Measurements from ENCODE around the gene MTARC2. TPM values are rescaled to one million over a fixed set of nuclear protein-coding genes. Genes with fewer than 3 reads are reported as not detected.

Gene MTARC2
- polyA plus RNA-seq, 2 donors = 5.0 to 6.0 TPM

DNA sequence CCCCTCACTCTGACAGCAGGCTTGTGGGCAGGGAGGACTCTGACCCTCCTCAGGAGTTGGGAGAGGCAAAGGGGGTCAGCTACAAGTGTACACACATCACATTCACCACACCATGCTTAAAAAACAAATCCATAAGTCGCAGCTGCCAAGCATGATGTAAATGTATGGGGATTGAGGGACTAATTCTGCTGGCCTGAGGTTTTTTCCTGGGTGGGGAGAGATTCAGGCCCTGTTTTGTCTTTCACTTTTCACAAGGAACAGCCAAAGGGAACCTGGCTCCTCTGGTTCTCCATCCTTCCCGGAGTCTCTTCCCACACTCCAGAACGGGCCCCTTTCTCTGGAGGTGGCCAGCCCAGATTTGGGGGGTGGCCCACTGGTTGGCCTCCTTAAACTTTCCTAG lies 1.3 kb upstream of the MTARC2 start:
- H3K27ac ChIP-seq (ENCODE audit: low read depth in 2 of 2, low read length in 1 of 2) = no peak overlapping the region
- WGBS, 2 donors = 92% methylated on average over 3 of the region's 3 CpGs
- no peaks in the 10 kb centered on the region for H3K36me3 ChIP-seq (ENCODE audit: control insufficient read depth in 2 of 2, insufficient read depth in 2 of 2, low read length in 1 of 2)
- H3K4me3 ChIP-seq (ENCODE audit: low read depth in 1 of 2, low read length in 2 of 2) = no peak overlapping the region
- H3K9me3 ChIP-seq (ENCODE audit: control insufficient read depth in 2 of 2, insufficient read depth in 1 of 2, low read depth in 1 of 2, low read length in 1 of 2) = peaks cover 0 to 1% of the 10 kb centered on the region in 2 donors
- peaks cover 0 to 4% of the 10 kb centered on the region in 2 donors for H3K4me1 ChIP-seq (ENCODE audit: control insufficient read depth in 2 of 2, insufficient read depth in 2 of 2, low read length in 1 of 2)
- H3K27me3 ChIP-seq (ENCODE audit: control insufficient read depth in 1 of 2, insufficient read depth in 2 of 2, low read length in 2 of 2) = no peaks in the 10 kb centered on the region

- Histone ChIP-seq H3K4me1 (ENCODE audit: control insufficient read depth in 2 of 2, insufficient read depth in 2 of 2, low read length in 1 of 2) (peaks cover 0 to 4% of the 10 kb centered on the region in 2 donors), H3K36me3 (ENCODE audit: control insufficient read depth in 2 of 2, insufficient read depth in 2 of 2, low read length in 1 of 2) (no peaks in the 10 kb centered on the region), H3K4me3 (ENCODE audit: low read depth in 1 of 2, low read length in 2 of 2) (peak overlapping the region; percentile 68 to 72), H3K9me3 (ENCODE audit: control insufficient read depth in 2 of 2, insufficient read depth in 1 of 2, low read depth in 1 of 2, low read length in 1 of 2) (no peaks in the 10 kb centered on the region), H3K27me3 (ENCODE audit: control insufficient read depth in 1 of 2, insufficient read depth in 2 of 2, low read length in 2 of 2) (no peaks in the 10 kb centered on the region), H3K27ac (ENCODE audit: low read depth in 2 of 2, low read length in 1 of 2) (peak overlapping the region; percentile 62 to 71)
- WGBS, 2 donors = 21 to 26% methylated on average over 18 of the region's 18 CpGs
Measured at GRCh38 chr1:220747437-220748088, 559 bp upstream of the MTARC2 start.

DNA sequence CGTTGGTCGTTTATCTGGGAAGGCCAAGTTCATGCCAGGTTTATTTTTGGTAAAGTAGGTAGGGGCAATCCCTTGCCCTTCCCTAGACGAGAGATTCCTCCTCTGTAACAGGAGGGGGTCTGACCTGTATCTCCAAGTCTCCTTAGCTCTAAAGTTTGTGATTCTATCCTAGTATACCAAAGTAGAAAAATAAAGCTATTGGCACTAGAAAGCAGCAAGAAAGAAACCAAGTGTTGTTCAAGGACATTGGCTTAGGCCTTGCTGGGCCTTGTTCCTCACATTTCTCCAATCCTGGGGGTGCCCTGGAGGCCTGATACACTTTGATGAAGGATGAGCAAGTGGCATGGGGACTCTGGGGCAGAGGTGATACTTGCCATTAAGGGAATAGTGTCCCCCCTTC lies 814 bp downstream of the MTARC2 start:
- no peaks in the 10 kb centered on the region for H3K36me3 ChIP-seq (ENCODE audit: control insufficient read depth in 2 of 2, insufficient read depth in 2 of 2, low read length in 1 of 2)
- H3K4me3 ChIP-seq (ENCODE audit: low read depth in 1 of 2, low read length in 2 of 2) = peak overlapping the region; percentile 68 to 72
- WGBS, 2 donors = 7 to 10% methylated on average over 3 of the region's 3 CpGs
- peak overlapping the region; percentile 16 to 62 for H3K27ac ChIP-seq (ENCODE audit: low read depth in 2 of 2, low read length in 1 of 2)
- no peaks in the 10 kb centered on the region for H3K9me3 ChIP-seq (ENCODE audit: control insufficient read depth in 2 of 2, insufficient read depth in 1 of 2, low read depth in 1 of 2, low read length in 1 of 2)
- peaks cover 0 to 4% of the 10 kb centered on the region in 2 donors for H3K4me1 ChIP-seq (ENCODE audit: control insufficient read depth in 2 of 2, insufficient read depth in 2 of 2, low read length in 1 of 2)
- H3K27me3 ChIP-seq (ENCODE audit: control insufficient read depth in 1 of 2, insufficient read depth in 2 of 2, low read length in 2 of 2) = no peaks in the 10 kb centered on the region

DNA sequence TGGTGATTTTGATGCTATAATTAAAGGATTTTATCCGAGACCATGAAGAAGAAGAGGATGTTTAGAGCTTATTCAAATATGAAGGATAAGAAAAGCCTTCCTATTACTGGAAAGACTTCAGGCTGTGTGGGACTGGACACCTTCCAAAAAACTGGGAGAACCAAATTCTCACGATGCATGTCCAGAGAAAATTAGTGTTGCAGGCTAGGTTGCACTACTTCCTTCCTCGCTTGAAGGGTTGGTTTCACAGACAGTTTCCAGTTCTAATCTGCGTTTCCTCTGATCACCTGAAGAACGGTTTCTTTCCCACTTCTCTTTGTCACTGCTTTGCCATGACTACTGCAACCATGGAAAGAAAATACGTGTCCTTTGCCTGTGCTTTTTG lies 2.0 kb downstream of the MTARC2 start:
- Histone ChIP-seq H3K27ac (ENCODE audit: low read depth in 2 of 2, low read length in 1 of 2) (no peak overlapping the region), H3K4me1 (ENCODE audit: control insufficient read depth in 2 of 2, insufficient read depth in 2 of 2, low read length in 1 of 2) (peaks cover 0 to 4% of the 10 kb centered on the region in 2 donors), H3K36me3 (ENCODE audit: control insufficient read depth in 2 of 2, insufficient read depth in 2 of 2, low read length in 1 of 2) (peaks cover 3 to 5% of the 10 kb centered on the region in 2 donors), H3K9me3 (ENCODE audit: control insufficient read depth in 2 of 2, insufficient read depth in 1 of 2, low read depth in 1 of 2, low read length in 1 of 2) (no peaks in the 10 kb centered on the region), H3K27me3 (ENCODE audit: control insufficient read depth in 1 of 2, insufficient read depth in 2 of 2, low read length in 2 of 2) (no peaks in the 10 kb centered on the region), H3K4me3 (ENCODE audit: low read depth in 1 of 2, low read length in 2 of 2) (no peak overlapping the region)
- 39 to 52% methylated on average over 6 of the region's 6 CpGs for WGBS, 2 donors

GRCh38 chr1:220751111-220751510 lies 3.0 kb downstream of the MTARC2 start:
- Histone ChIP-seq H3K27me3 (ENCODE audit: control insufficient read depth in 1 of 2, insufficient read depth in 2 of 2, low read length in 2 of 2) (no peaks in the 10 kb centered on the region), H3K36me3 (ENCODE audit: control insufficient read depth in 2 of 2, insufficient read depth in 2 of 2, low read length in 1 of 2) (peaks cover 5 to 6% of the 10 kb centered on the region in 2 donors), H3K27ac (ENCODE audit: low read depth in 2 of 2, low read length in 1 of 2) (no peak overlapping the region), H3K4me3 (ENCODE audit: low read depth in 1 of 2, low read length in 2 of 2) (no peak overlapping the region), H3K9me3 (ENCODE audit: control insufficient read depth in 2 of 2, insufficient read depth in 1 of 2, low read depth in 1 of 2, low read length in 1 of 2) (no peaks in the 10 kb centered on the region), H3K4me1 (ENCODE audit: control insufficient read depth in 2 of 2, insufficient read depth in 2 of 2, low read length in 1 of 2) (peaks cover 0 to 4% of the 10 kb centered on the region in 2 donors)
- WGBS, 2 donors = 57 to 71% methylated on average over 2 of the region's 2 CpGs

DNA sequence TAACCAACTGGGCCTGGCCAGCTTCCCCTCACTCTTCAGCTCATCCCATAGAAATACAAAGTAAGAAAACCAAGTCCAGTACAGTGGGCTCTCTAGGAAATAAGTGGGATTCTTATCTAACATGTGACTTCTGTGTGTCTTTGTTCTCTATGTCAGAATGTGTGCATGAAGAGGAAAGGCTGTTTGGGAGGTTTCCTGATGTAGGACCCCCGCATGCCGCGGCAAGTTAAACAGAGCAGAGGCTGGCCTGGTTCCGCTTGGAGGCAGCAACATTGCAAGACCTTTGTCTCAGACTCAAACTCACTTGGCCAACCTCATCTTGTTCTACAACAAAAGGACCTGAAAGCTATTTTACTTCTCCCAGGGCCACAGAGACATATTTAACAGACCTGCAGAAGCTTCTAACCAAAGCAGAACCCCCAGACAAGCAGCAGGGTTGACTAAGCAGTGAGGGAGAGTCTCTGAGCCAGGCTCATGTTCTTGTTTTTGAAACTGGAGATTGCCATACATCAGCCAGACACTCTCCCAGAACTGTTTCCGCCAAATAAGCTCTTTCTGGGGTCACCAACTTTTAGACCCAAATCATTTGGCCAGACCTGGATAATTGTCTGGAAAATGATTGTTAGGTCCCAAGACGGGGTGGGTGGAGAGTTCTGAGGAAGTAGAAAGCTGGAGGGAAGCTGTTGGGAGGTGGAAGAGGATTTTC lies 6.2 kb downstream of the MTARC2 start:
- Histone ChIP-seq H3K27me3 (ENCODE audit: control insufficient read depth in 1 of 2, insufficient read depth in 2 of 2, low read length in 2 of 2) (no peaks in the 10 kb centered on the region), H3K9me3 (ENCODE audit: control insufficient read depth in 2 of 2, insufficient read depth in 1 of 2, low read depth in 1 of 2, low read length in 1 of 2) (no peaks in the 10 kb centered on the region), H3K4me1 (ENCODE audit: control insufficient read depth in 2 of 2, insufficient read depth in 2 of 2, low read length in 1 of 2) (peaks cover 0 to 2% of the 10 kb centered on the region in 2 donors), H3K36me3 (ENCODE audit: control insufficient read depth in 2 of 2, insufficient read depth in 2 of 2, low read length in 1 of 2) (peaks cover 5 to 6% of the 10 kb centered on the region in 2 donors), H3K4me3 (ENCODE audit: low read depth in 1 of 2, low read length in 2 of 2) (no peak overlapping the region), H3K27ac (ENCODE audit: low read depth in 2 of 2, low read length in 1 of 2) (no peak overlapping the region)
- WGBS, 2 donors = 85 to 89% methylated on average over 6 of the region's 6 CpGs

- peaks cover 5 to 6% of the 10 kb centered on the region in 2 donors for H3K36me3 ChIP-seq (ENCODE audit: control insufficient read depth in 2 of 2, insufficient read depth in 2 of 2, low read length in 1 of 2)
Measured at GRCh38 chr1:220754918-220755295, 6.8 kb downstream of the MTARC2 start.

GRCh38 chr1:220755309-220755708 lies 7.2 kb downstream of the MTARC2 start:
- H3K36me3 ChIP-seq (ENCODE audit: control insufficient read depth in 2 of 2, insufficient read depth in 2 of 2, low read length in 1 of 2) = peaks cover 5 to 6% of the 10 kb centered on the region in 2 donors
- 89 to 91% methylated on average over 6 of the region's 6 CpGs for WGBS, 2 donors
- H3K9me3 ChIP-seq (ENCODE audit: control insufficient read depth in 2 of 2, insufficient read depth in 1 of 2, low read depth in 1 of 2, low read length in 1 of 2) = no peaks in the 10 kb centered on the region
- H3K27ac ChIP-seq (ENCODE audit: low read depth in 2 of 2, low read length in 1 of 2) = no peak overlapping the region
- no peak overlapping the region for H3K4me3 ChIP-seq (ENCODE audit: low read depth in 1 of 2, low read length in 2 of 2)
- H3K27me3 ChIP-seq (ENCODE audit: control insufficient read depth in 1 of 2, insufficient read depth in 2 of 2, low read length in 2 of 2) = no peaks in the 10 kb centered on the region
- H3K4me1 ChIP-seq (ENCODE audit: control insufficient read depth in 2 of 2, insufficient read depth in 2 of 2, low read length in 1 of 2) = no peaks in the 10 kb centered on the region

More at GRCh38 chr1:220754918-220755295, 6.8 kb downstream of the MTARC2 start:
- WGBS, 2 donors = 91 to 96% methylated on average over 4 of the region's 4 CpGs
- Histone ChIP-seq H3K27me3 (ENCODE audit: control insufficient read depth in 1 of 2, insufficient read depth in 2 of 2, low read length in 2 of 2) (no peaks in the 10 kb centered on the region), H3K9me3 (ENCODE audit: control insufficient read depth in 2 of 2, insufficient read depth in 1 of 2, low read depth in 1 of 2, low read length in 1 of 2) (no peaks in the 10 kb centered on the region), H3K4me3 (ENCODE audit: low read depth in 1 of 2, low read length in 2 of 2) (no peak overlapping the region), H3K4me1 (ENCODE audit: control insufficient read depth in 2 of 2, insufficient read depth in 2 of 2, low read length in 1 of 2) (no peaks in the 10 kb centered on the region), H3K27ac (ENCODE audit: low read depth in 2 of 2, low read length in 1 of 2) (no peak overlapping the region)

- H3K4me3 ChIP-seq (ENCODE audit: low read depth in 1 of 2, low read length in 2 of 2) = no peak overlapping the region
- no peaks in the 10 kb centered on the region for H3K4me1 ChIP-seq (ENCODE audit: control insufficient read depth in 2 of 2, insufficient read depth in 2 of 2, low read length in 1 of 2)
- no peaks in the 10 kb centered on the region for H3K27me3 ChIP-seq (ENCODE audit: control insufficient read depth in 1 of 2, insufficient read depth in 2 of 2, low read length in 2 of 2)
- no peaks in the 10 kb centered on the region for H3K9me3 ChIP-seq (ENCODE audit: control insufficient read depth in 2 of 2, insufficient read depth in 1 of 2, low read depth in 1 of 2, low read length in 1 of 2)
- no peak overlapping the region for H3K27ac ChIP-seq (ENCODE audit: low read depth in 2 of 2, low read length in 1 of 2)
- H3K36me3 ChIP-seq (ENCODE audit: control insufficient read depth in 2 of 2, insufficient read depth in 2 of 2, low read length in 1 of 2) = peaks cover 5 to 6% of the 10 kb centered on the region in 2 donors
- WGBS, 2 donors = 75 to 86% methylated on average over 3 of the region's 3 CpGs
Measured at GRCh38 chr1:220757441-220757840, 9.3 kb downstream of the MTARC2 start.

- Histone ChIP-seq H3K9me3 (ENCODE audit: control insufficient read depth in 2 of 2, insufficient read depth in 1 of 2, low read depth in 1 of 2, low read length in 1 of 2) (no peaks in the 10 kb centered on the region), H3K4me3 (ENCODE audit: low read depth in 1 of 2, low read length in 2 of 2) (no peak overlapping the region), H3K27me3 (ENCODE audit: control insufficient read depth in 1 of 2, insufficient read depth in 2 of 2, low read length in 2 of 2) (no peaks in the 10 kb centered on the region), H3K4me1 (ENCODE audit: control insufficient read depth in 2 of 2, insufficient read depth in 2 of 2, low read length in 1 of 2) (no peaks in the 10 kb centered on the region), H3K36me3 (ENCODE audit: control insufficient read depth in 2 of 2, insufficient read depth in 2 of 2, low read length in 1 of 2) (peaks cover 9 to 10% of the 10 kb centered on the region in 2 donors), H3K27ac (ENCODE audit: low read depth in 2 of 2, low read length in 1 of 2) (no peak overlapping the region)
- WGBS, 2 donors = 95 to 96% methylated on average over 3 of the region's 3 CpGs
Measured at GRCh38 chr1:220759147-220759546, 11.0 kb downstream of the MTARC2 start.
